Hematopoietic multipotent progenitor cell treated with erythropoietin and hydrocortisone succinate and interleukin-3 and kit ligand, for 8 days (in vitro differentiated cells): Measurements from ENCODE around the gene YEATS4.

Source experiments
- DNase-seq: peaks from one replicate; pipeline ENCODE4 v3.0.0-alpha.2; 2015

The YEATS4 gene

GRCh38 chr12:69440016-69440415 is 80.5 kb downstream of the YEATS4 start:
- no peak for DNase-seq
